Keratinocyte (primary cell): ENCODE measurements around the gene TYW1. TPM values are rescaled to one million over a fixed set of nuclear protein-coding genes. Genes with fewer than 3 reads are reported as not detected.
"Not testable (repeated sequence)": the region's sequence is repeated elsewhere in the genome, so short reads cannot be mapped to it uniquely, and the experiment has no call there.

Experiments used
- DNase-seq: peaks from one replicate; pipeline ENCODE4 v3.0.0-alpha.2; 2011; ENCODE audit warnings: low read depth, missing footprints, low spot score
- FAIRE-seq: peaks from 2 replicates; lab custom pipeline; 2011; peaks lifted over from hg19 to GRCh38; lab: Jason Lieb, UNC
- H2AFZ ChIP-seq: 2 replicates; pipeline ENCODE4 v1.6.0; 2012; ENCODE audit warnings: low read length, control low read depth, inconsistent platforms; ENCODE audit not compliant: control insufficient read depth
- H3K27ac ChIP-seq: 2 replicates; pipeline ENCODE4 v1.5.1; 2011; ENCODE audit warnings: low read length; ENCODE audit not compliant: control insufficient read depth, insufficient read depth
- H3K27me3 ChIP-seq: 3 replicates; pipeline ENCODE4 v1.6.0; 2011; ENCODE audit warnings: low read length; ENCODE audit not compliant: control insufficient read depth, insufficient read depth; ENCODE audit errors: extremely low read depth
- H3K36me3 ChIP-seq, 2 experiments: 2 replicates in 1 of 2; 3 replicates in 1 of 2; pipeline ENCODE4 v1.5.1; 2011; ENCODE audit warnings: low read length in 2 of 2, mild to moderate bottlenecking in 1 of 2; ENCODE audit not compliant: control insufficient read depth in 2 of 2, insufficient read depth in 2 of 2; ENCODE audit errors: extremely low read depth in 1 of 2
- H3K4me1 ChIP-seq: 3 replicates; pipeline ENCODE4 v1.5.1; 2011; ENCODE audit warnings: low read length; ENCODE audit not compliant: control insufficient read depth, insufficient read depth; ENCODE audit errors: extremely low read depth
- H3K4me2 ChIP-seq: 3 replicates; pipeline ENCODE4 v1.6.0; 2011; ENCODE audit warnings: low read depth, low read length; ENCODE audit not compliant: control insufficient read depth, insufficient read depth; ENCODE audit errors: extremely low read depth
- H3K4me3 ChIP-seq, 3 experiments: fragments of 200-600 bp in 1 of 3; sonication (generic) in 1 of 3; 2 replicates in 2 of 3; 3 replicates in 1 of 3; pipeline ENCODE4 v1.5.1; 2011 to 2016; ENCODE audit warnings: low read length in 3 of 3, mild to moderate bottlenecking in 3 of 3, control low read depth in 2 of 3, inconsistent platforms in 1 of 3, low read depth in 1 of 3, mixed read lengths in 1 of 3, mixed run types in 1 of 3, moderate library complexity in 1 of 3; ENCODE audit not compliant: control insufficient read depth in 2 of 3, insufficient read depth in 2 of 3; ENCODE audit errors: extremely low read depth in 1 of 3
- H3K79me2 ChIP-seq: 2 replicates; pipeline ENCODE4 v1.6.0; 2012; ENCODE audit warnings: low read length; ENCODE audit not compliant: control insufficient read depth, insufficient read depth
- H3K9ac ChIP-seq: 3 replicates; pipeline ENCODE4 v1.6.0; 2011; ENCODE audit warnings: low read length; ENCODE audit not compliant: control insufficient read depth, insufficient read depth; ENCODE audit errors: extremely low read depth
- H3K9me1 ChIP-seq: 3 replicates; pipeline ENCODE4 v1.6.0; 2011; ENCODE audit warnings: low read length; ENCODE audit not compliant: control insufficient read depth, insufficient read depth; ENCODE audit errors: extremely low read depth
- H3K9me3 ChIP-seq: 2 replicates; pipeline ENCODE4 v1.5.1; 2012; ENCODE audit warnings: low read depth, low read length; ENCODE audit not compliant: control insufficient read depth
- H4K20me1 ChIP-seq: 3 replicates; pipeline ENCODE4 v1.6.0; 2011; ENCODE audit warnings: low read length; ENCODE audit not compliant: control insufficient read depth, insufficient read depth; ENCODE audit errors: extremely low read depth
- dilution Hi-C: fragments of 300-500 bp; cut with MboI; formaldehyde crosslinking; loops from one replicate; pipeline ENCODE4 v1.7.0; 2020; ENCODE audit warnings: low sequenced_read_pairs; ENCODE audit not compliant: extremely low pct_ligation_motif_present
- polyA plus RNA-seq, 5 experiments: library from polyadenylated mRNA; depleted of rRNA in 3 of 5; stranded (reverse) in 3 of 5; stranded (forward) in 1 of 5; unstranded in 1 of 5; fragments of >200 nt; gene quantifications; 1 replicate in 1 of 5; 2 replicates in 3 of 5; 3 replicates in 1 of 5; pipeline versions ENCODE4 v1.2.1 to v1.2.3, GENCODE V29; 2011 to 2012; ENCODE audit warnings: missing spikeins in 2 of 5, low read depth in 1 of 5, low replicate concordance in 1 of 5

TYW1 gene
- polyA plus RNA-seq, 1 donor (not counting 4 experiments of a cell fraction or from before 2014, with no cell fraction given) = 16.4 TPM

DNA sequence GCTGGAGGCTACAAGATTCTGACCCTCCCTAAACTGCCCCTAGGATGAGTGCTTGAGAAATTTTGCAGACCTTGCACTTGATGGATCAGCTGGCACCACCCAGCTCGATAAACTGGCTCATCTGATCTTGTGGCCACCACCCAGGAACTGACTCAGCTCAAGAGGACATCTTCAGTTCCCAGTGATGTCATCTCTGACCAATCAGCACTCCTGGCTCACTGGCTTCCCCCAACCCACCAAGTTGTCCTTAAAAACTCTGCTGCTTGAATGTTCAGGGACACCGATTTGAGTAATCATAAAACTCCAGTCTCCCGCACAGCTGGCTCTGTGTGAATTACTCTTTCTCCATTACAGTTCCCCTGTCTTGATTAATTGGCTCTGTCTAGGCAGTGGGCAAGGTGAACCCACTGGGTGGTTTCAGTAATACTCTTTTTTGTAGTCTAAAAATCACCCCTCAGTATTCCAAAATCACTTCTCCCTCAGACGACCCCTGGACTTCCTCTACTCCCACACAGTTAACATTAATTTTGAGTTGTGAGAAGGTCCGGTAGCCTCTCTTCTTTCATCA is 229.8 kb downstream of the TYW1 start:
- FAIRE-seq, H2AFZ ChIP-seq, H3K4me2 ChIP-seq, H3K79me2 ChIP-seq, H3K36me3 ChIP-seq, H3K9me3 ChIP-seq, H3K27me3 ChIP-seq, H3K4me1 ChIP-seq, H3K9me1 ChIP-seq, H3K27ac ChIP-seq, H3K4me3 ChIP-seq, H4K20me1 ChIP-seq, dilution Hi-C loops, H3K9ac ChIP-seq: not testable (repeated sequence)
- DNase-seq = peak; percentile 13

DNA sequence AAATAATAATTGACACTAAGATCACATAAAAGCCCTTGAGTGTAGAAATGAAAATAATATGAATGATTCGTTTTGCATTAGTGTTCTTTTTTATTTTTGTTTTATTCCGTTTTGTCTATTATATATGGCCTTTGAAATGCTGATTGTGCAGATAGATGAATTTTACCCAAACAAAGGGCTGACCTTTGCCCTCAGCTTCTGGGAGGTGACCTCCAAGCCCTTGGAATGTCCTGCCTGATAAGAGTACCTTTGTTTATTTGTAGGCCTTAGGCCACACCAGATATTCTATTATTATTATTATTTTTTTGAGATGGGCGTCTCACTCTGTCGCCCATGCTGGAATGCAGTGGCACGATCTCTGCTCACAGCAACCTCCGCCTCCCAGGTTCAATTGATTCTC is 230.3 kb downstream of the TYW1 start:
- H4K20me1 ChIP-seq, H3K27ac ChIP-seq, dilution Hi-C loops, H3K36me3 ChIP-seq, H3K4me2 ChIP-seq, H3K27me3 ChIP-seq, H3K9me1 ChIP-seq, H3K4me1 ChIP-seq, FAIRE-seq, H3K79me2 ChIP-seq, H2AFZ ChIP-seq, DNase-seq, H3K4me3 ChIP-seq, H3K9ac ChIP-seq, H3K9me3 ChIP-seq: not testable (repeated sequence)

- H2AFZ ChIP-seq, H3K9me1 ChIP-seq, H3K27ac ChIP-seq, DNase-seq, H3K79me2 ChIP-seq, dilution Hi-C loops, H3K9ac ChIP-seq, FAIRE-seq, H3K36me3 ChIP-seq, H3K27me3 ChIP-seq, H3K4me1 ChIP-seq, H3K4me3 ChIP-seq, H3K4me2 ChIP-seq, H4K20me1 ChIP-seq, H3K9me3 ChIP-seq: not testable (repeated sequence)
Observed at GRCh38 chr7:67229018-67229417, 232.4 kb downstream of the TYW1 start.

- dilution Hi-C loops, H3K4me1 ChIP-seq, H3K9me1 ChIP-seq, H3K9ac ChIP-seq, H2AFZ ChIP-seq, H3K4me3 ChIP-seq, H3K9me3 ChIP-seq, H3K27ac ChIP-seq, DNase-seq, FAIRE-seq, H3K27me3 ChIP-seq, H4K20me1 ChIP-seq, H3K36me3 ChIP-seq, H3K4me2 ChIP-seq, H3K79me2 ChIP-seq: not testable (repeated sequence)
Observed at GRCh38 chr7:67230029-67230428, 233.4 kb downstream of the TYW1 start.

- H4K20me1 ChIP-seq, H3K9me3 ChIP-seq, H3K4me2 ChIP-seq, H3K4me3 ChIP-seq, H3K9me1 ChIP-seq, H3K27ac ChIP-seq, H3K27me3 ChIP-seq, DNase-seq, FAIRE-seq, H3K79me2 ChIP-seq, H2AFZ ChIP-seq, dilution Hi-C loops, H3K36me3 ChIP-seq, H3K9ac ChIP-seq, H3K4me1 ChIP-seq: not testable (repeated sequence)
Observed at GRCh38 chr7:67233506-67233905, 236.9 kb downstream of the TYW1 start.
